ENCODE results near the gene DHRS3. TPM values are rescaled to one million over a fixed set of nuclear protein-coding genes. Genes with fewer than 3 reads are reported as not detected.

Gene DHRS3
- total RNA-seq, 1 experiment from 2014 or later: 87.0 TPM

DNA sequence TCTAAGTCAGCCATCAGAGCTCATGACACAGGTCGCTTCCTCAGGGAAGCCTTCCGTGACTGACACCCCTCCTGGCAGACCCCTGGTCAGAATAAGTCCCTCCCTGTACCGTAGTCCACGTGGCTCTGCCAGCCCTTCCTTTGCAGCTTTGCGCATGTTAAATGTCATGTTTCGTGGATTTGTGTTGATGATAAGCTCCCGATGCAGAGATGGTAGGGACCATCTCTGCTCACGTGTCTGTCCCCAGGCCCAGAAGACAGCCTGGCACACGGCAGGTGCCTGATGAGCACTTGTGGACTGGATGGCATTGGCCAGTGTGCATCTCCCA is 75.9 kb downstream of the DHRS3 start:
- POLR2A ChIA-PET: interaction anchor here (0.7 kb wide), 1 partner anchor 77 kb away, joined by 3 read pairs; no protein-coding TSS in a partner anchor
- no peak for DNase-seq (ENCODE audit: low read depth, low spot score)
- Histone ChIP-seq H3K9ac (ENCODE audit: low read length) (peak overlapping the region; percentile 55; the same call in 1 of the 2 replicates), H3K4me1 (ENCODE audit: control insufficient read depth in 1 of 2, insufficient read depth in 2 of 2, low read length in 2 of 2) (peaks cover 27 to 53% of the 10 kb centered on the region in 2 experiments), H3K27me3 (ENCODE audit: insufficient read depth, low read length) (no peaks in the 10 kb centered on the region), H4K20me1 (ENCODE audit: insufficient read depth) (no peaks in the 10 kb centered on the region), H3K4me3 (replicated peaks in 1 of 2; ENCODE audit: low read depth in 1 of 2, low read length in 2 of 2) (no peak overlapping the region), H2AFZ (ENCODE audit: low read depth, low read length, poor library complexity, severe bottlenecking) (no peak overlapping the region), H3K79me2 (ENCODE audit: insufficient read depth, low read length) (no peaks in the 10 kb centered on the region), H3K4me2 (ENCODE audit: low read length) (peak overlapping the region; percentile 80; the same call in 1 of the 2 replicates), H3K36me3 (ENCODE audit: control insufficient read depth in 1 of 2, insufficient read depth in 2 of 2, low read length in 2 of 2) (no peaks in the 10 kb centered on the region), H3K9me3 (ENCODE audit: control insufficient read depth in 1 of 2, insufficient read depth in 1 of 2, low read depth in 1 of 2, low read length in 2 of 2) (no peaks in the 10 kb centered on the region), H3K9me2 (ENCODE audit: insufficient read depth) (no peaks in the 10 kb centered on the region), H3K27ac (ENCODE audit: low read depth, low read length) (no peak overlapping the region)
- BruUV-seq (replicated peaks): no TSS peak
- TF ChIP-seq JUND (IDR thresholded peaks at IDR 0.05) (no peak), ATF3 (IDR thresholded peaks at IDR 0.05) (no peak), YY1 (IDR thresholded peaks at IDR 0.05; ENCODE audit: extremely low read depth, insufficient replicate concordance, low read depth, low read length) (no peak)
- intact Hi-C loops (cut with micrococcal nuclease): loop anchor here (5.0 to 10.0 kb wide), 2 partner anchors 110 to 137 kb away; no protein-coding TSS in a partner anchor
- ATAC-seq: no peak
- RAD21 ChIA-PET (ENCODE audit: low non-redundant PET in 1 of 2, low total read pairs in 2 of 2, uncharacterized antibody in 2 of 2, unreplicated experiment in 2 of 2): no interaction called here
- CTCF ChIA-PET: no interaction called here

DNA sequence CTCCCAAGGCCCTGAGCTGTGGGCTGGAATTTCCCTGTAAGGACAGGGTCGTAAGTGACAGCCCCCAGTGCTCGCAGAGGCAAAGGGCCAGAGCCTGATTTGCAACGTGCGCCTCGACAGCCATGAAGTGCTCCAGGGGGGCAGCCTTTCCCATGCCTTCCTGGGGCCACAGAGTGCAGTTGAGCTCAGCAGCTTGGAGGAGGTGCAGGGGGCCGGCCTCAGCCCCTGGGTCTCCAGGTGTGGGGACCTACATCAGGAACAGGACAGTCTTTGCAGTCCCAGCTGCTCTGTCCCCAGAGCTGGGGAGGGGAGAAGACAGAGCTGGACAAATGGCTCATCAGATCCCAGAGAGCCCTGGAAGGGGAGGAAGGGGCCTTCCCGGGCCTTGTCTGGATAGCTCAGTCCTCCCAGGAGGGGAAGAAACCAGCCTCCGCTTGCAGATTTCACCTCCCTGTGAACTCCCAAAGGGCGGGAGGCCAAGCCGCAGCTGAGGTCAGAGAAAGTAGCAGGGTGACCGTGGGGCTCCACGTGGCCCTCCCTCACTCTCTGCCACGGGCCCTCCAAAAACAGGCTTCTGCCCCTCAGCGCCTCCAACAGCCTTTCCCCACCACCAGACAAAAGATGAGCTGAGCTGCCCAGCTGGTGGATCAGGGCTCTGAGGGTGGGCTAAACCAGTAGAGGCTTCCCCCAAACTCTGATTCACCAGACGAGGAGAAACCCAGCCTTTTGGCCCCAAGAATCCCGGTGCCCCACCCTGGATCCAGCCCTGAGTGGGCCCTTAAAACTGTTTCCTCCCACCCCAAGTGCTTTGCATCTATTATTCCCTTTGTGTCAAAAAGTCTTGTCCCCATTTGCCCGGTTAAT is 76.5 kb downstream of the DHRS3 start:
- no peaks in the 10 kb centered on the region for H3K27me3 ChIP-seq (ENCODE audit: insufficient read depth, low read length)
- no peaks in the 10 kb centered on the region for H3K9me2 ChIP-seq (ENCODE audit: insufficient read depth)
- peaks cover 27 to 53% of the 10 kb centered on the region in 2 experiments for H3K4me1 ChIP-seq (ENCODE audit: control insufficient read depth in 1 of 2, insufficient read depth in 2 of 2, low read length in 2 of 2)
- ATAC-seq (peak; percentile 10; the same call in 1 of the 2 replicates), DNase-seq (ENCODE audit: low read depth, low spot score) (no peak)
- no peaks in the 10 kb centered on the region for H3K79me2 ChIP-seq (ENCODE audit: insufficient read depth, low read length)
- H3K9me3 ChIP-seq (ENCODE audit: control insufficient read depth in 1 of 2, insufficient read depth in 1 of 2, low read depth in 1 of 2, low read length in 2 of 2): no peaks in the 10 kb centered on the region
- H3K9ac ChIP-seq (ENCODE audit: low read length): peak overlapping the region; percentile 55; the same call in 1 of the 2 replicates
- H3K36me3 ChIP-seq (ENCODE audit: control insufficient read depth in 1 of 2, insufficient read depth in 2 of 2, low read length in 2 of 2): no peaks in the 10 kb centered on the region
- ChIA-PET POLR2A (interaction anchor here (0.7 kb wide), 1 partner anchor 77 kb away, joined by 3 read pairs; no protein-coding TSS in a partner anchor), CTCF (interaction anchor here (0.6 kb wide), 1 partner anchor 8 kb away, joined by 3 read pairs; no protein-coding TSS in a partner anchor), RAD21 (ENCODE audit: low non-redundant PET in 1 of 2, low total read pairs in 2 of 2, uncharacterized antibody in 2 of 2, unreplicated experiment in 2 of 2) (interaction anchor here (0.9 to 1.7 kb wide), 2 partner anchors 77 to 78 kb away, joined by 4 to 5 read pairs; partner anchors contain the start of gene DHRS3 (in 1 of the 2))
- no peaks in the 10 kb centered on the region for H4K20me1 ChIP-seq (ENCODE audit: insufficient read depth)
- peak overlapping the region; percentile 80 for H3K4me2 ChIP-seq (ENCODE audit: low read length)
- H3K27ac ChIP-seq (ENCODE audit: low read depth, low read length): no peak overlapping the region
- no TSS peak for BruUV-seq (replicated peaks)
- intact Hi-C loops (cut with micrococcal nuclease): loop anchor here (2.0 to 10.0 kb wide), 3 partner anchors 63 to 137 kb away; no protein-coding TSS in a partner anchor
- H2AFZ ChIP-seq (ENCODE audit: low read depth, low read length, poor library complexity, severe bottlenecking): no peak overlapping the region
- H3K4me3 ChIP-seq (replicated peaks in 1 of 2; ENCODE audit: low read depth in 1 of 2, low read length in 2 of 2): no peak overlapping the region; a peak in 1 of 4 replicates
- TF ChIP-seq EZH2 (IDR thresholded peaks at IDR 0.05): no peak
- no peak for TF ChIP-seq ZBTB33 (IDR thresholded peaks at IDR 0.05; ENCODE audit: extremely low read depth, insufficient replicate concordance, low read length)
- no peak for TF ChIP-seq ATF3 (IDR thresholded peaks at IDR 0.05)
- TF ChIP-seq SP1 (IDR thresholded peaks at IDR 0.05; ENCODE audit: low read depth): no peak
- no peak for TF ChIP-seq ZNF274 (IDR thresholded peaks at IDR 0.05; ENCODE audit: low read depth, low read length)
- no peak for TF ChIP-seq FOSL1 (IDR thresholded peaks at IDR 0.05; ENCODE audit: low read depth)
- no peak for TF ChIP-seq JUND (IDR thresholded peaks at IDR 0.05)
- TF ChIP-seq, protein P1, sequence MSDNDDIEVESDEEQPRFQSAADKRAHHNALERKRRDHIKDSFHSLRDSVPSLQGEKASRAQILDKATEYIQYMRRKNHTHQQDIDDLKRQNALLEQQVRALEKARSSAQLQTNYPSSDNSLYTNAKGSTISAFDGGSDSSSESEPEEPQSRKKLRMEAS (IDR thresholded peaks at IDR 0.05): no peak
- no peak for TF ChIP-seq ZFX (IDR thresholded peaks at IDR 0.05)
- TF ChIP-seq POLR2AphosphoS5 (IDR thresholded peaks at IDR 0.05; ENCODE audit: low read depth, low read length): no peak

Measured in HCT116 (cell line).